ENCODE data around the gene RPL32.

GRCh38 chr3:12890610-12891390 lies 49.4 kb upstream of the RPL32 start:
- TF ChIP-seq CEBPB (IDR thresholded peaks at IDR 0.05; ENCODE audit: low read depth, low read length) (no peak), SMC3 (IDR thresholded peaks at IDR 0.05; ENCODE audit: low read depth, low read length) (no peak), RAD21 (IDR thresholded peaks at IDR 0.05; ENCODE audit: low read length) (no peak), POLR2A (IDR thresholded peaks at IDR 0.05; ENCODE audit: low read depth, low read length) (no peak), MAZ (IDR thresholded peaks at IDR 0.05; ENCODE audit: borderline replicate concordance, low read depth, low read length) (no peak), FOS (IDR thresholded peaks at IDR 0.05; ENCODE audit: low read depth, low read length) (no peak)
- TF ChIP-seq, protein P1, sequence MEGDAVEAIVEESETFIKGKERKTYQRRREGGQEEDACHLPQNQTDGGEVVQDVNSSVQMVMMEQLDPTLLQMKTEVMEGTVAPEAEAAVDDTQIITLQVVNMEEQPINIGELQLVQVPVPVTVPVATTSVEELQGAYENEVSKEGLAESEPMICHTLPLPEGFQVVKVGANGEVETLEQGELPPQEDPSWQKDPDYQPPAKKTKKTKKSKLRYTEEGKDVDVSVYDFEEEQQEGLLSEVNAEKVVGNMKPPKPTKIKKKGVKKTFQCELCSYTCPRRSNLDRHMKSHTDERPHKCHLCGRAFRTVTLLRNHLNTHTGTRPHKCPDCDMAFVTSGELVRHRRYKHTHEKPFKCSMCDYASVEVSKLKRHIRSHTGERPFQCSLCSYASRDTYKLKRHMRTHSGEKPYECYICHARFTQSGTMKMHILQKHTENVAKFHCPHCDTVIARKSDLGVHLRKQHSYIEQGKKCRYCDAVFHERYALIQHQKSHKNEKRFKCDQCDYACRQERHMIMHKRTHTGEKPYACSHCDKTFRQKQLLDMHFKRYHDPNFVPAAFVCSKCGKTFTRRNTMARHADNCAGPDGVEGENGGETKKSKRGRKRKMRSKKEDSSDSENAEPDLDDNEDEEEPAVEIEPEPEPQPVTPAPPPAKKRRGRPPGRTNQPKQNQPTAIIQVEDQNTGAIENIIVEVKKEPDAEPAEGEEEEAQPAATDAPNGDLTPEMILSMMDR (conservative IDR thresholded peaks at IDR 0.05; ENCODE audit: low read depth, low read length), result no peak
- TF ChIP-seq, protein P2, sequence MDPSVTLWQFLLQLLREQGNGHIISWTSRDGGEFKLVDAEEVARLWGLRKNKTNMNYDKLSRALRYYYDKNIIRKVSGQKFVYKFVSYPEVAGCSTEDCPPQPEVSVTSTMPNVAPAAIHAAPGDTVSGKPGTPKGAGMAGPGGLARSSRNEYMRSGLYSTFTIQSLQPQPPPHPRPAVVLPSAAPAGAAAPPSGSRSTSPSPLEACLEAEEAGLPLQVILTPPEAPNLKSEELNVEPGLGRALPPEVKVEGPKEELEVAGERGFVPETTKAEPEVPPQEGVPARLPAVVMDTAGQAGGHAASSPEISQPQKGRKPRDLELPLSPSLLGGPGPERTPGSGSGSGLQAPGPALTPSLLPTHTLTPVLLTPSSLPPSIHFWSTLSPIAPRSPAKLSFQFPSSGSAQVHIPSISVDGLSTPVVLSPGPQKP (IDR thresholded peaks at IDR 0.05; ENCODE audit: borderline replicate concordance, low read depth, low read length), result no peak
